Keratinocyte (primary cell): ENCODE results near the gene LATS2. TPM values are rescaled to one million over a fixed set of nuclear protein-coding genes. Genes with fewer than 3 reads are reported as not detected.

Source experiments
- DNase-seq: peaks from one replicate; pipeline ENCODE4 v3.0.0-alpha.2; 2011; ENCODE audit warnings: low read depth, missing footprints, low spot score
- FAIRE-seq: peaks from 2 replicates; lab custom pipeline; 2011; peaks lifted over from hg19 to GRCh38; lab: Jason Lieb, UNC
- H2AFZ ChIP-seq: 2 replicates; pipeline ENCODE4 v1.6.0; 2012; ENCODE audit warnings: low read length, control low read depth, inconsistent platforms; ENCODE audit not compliant: control insufficient read depth
- H3K27ac ChIP-seq: 2 replicates; pipeline ENCODE4 v1.5.1; 2011; ENCODE audit warnings: low read length; ENCODE audit not compliant: control insufficient read depth, insufficient read depth
- H3K27me3 ChIP-seq: 3 replicates; pipeline ENCODE4 v1.6.0; 2011; ENCODE audit warnings: low read length; ENCODE audit not compliant: control insufficient read depth, insufficient read depth; ENCODE audit errors: extremely low read depth
- H3K36me3 ChIP-seq, 2 experiments: 2 replicates in 1 of 2; 3 replicates in 1 of 2; pipeline ENCODE4 v1.5.1; 2011; ENCODE audit warnings: low read length in 2 of 2, mild to moderate bottlenecking in 1 of 2; ENCODE audit not compliant: control insufficient read depth in 2 of 2, insufficient read depth in 2 of 2; ENCODE audit errors: extremely low read depth in 1 of 2
- H3K4me1 ChIP-seq: 3 replicates; pipeline ENCODE4 v1.5.1; 2011; ENCODE audit warnings: low read length; ENCODE audit not compliant: control insufficient read depth, insufficient read depth; ENCODE audit errors: extremely low read depth
- H3K4me2 ChIP-seq: 3 replicates; pipeline ENCODE4 v1.6.0; 2011; ENCODE audit warnings: low read depth, low read length; ENCODE audit not compliant: control insufficient read depth, insufficient read depth; ENCODE audit errors: extremely low read depth
- H3K4me3 ChIP-seq, 3 experiments: fragments of 200-600 bp in 1 of 3; sonication (generic) in 1 of 3; 2 replicates in 2 of 3; 3 replicates in 1 of 3; pipeline ENCODE4 v1.5.1; 2011 to 2016; ENCODE audit warnings: low read length in 3 of 3, mild to moderate bottlenecking in 3 of 3, control low read depth in 2 of 3, inconsistent platforms in 1 of 3, low read depth in 1 of 3, mixed read lengths in 1 of 3, mixed run types in 1 of 3, moderate library complexity in 1 of 3; ENCODE audit not compliant: control insufficient read depth in 2 of 3, insufficient read depth in 2 of 3; ENCODE audit errors: extremely low read depth in 1 of 3
- H3K79me2 ChIP-seq: 2 replicates; pipeline ENCODE4 v1.6.0; 2012; ENCODE audit warnings: low read length; ENCODE audit not compliant: control insufficient read depth, insufficient read depth
- H3K9ac ChIP-seq: 3 replicates; pipeline ENCODE4 v1.6.0; 2011; ENCODE audit warnings: low read length; ENCODE audit not compliant: control insufficient read depth, insufficient read depth; ENCODE audit errors: extremely low read depth
- H3K9me1 ChIP-seq: 3 replicates; pipeline ENCODE4 v1.6.0; 2011; ENCODE audit warnings: low read length; ENCODE audit not compliant: control insufficient read depth, insufficient read depth; ENCODE audit errors: extremely low read depth
- H3K9me3 ChIP-seq: 2 replicates; pipeline ENCODE4 v1.5.1; 2012; ENCODE audit warnings: low read depth, low read length; ENCODE audit not compliant: control insufficient read depth
- H4K20me1 ChIP-seq: 3 replicates; pipeline ENCODE4 v1.6.0; 2011; ENCODE audit warnings: low read length; ENCODE audit not compliant: control insufficient read depth, insufficient read depth; ENCODE audit errors: extremely low read depth
- CTCF ChIP-seq, 3 experiments: IDR thresholded peaks in 1 of 3; conservative IDR thresholded peaks in 1 of 3; optimal IDR thresholded peaks in 1 of 3; 2 replicates in 2 of 3; 3 replicates in 1 of 3; pipeline versions ENCODE3 to v1.5.1; 2011; ENCODE audit warnings: low read length in 3 of 3, mild to moderate bottlenecking in 3 of 3, moderate library complexity in 2 of 3, control low read depth in 1 of 3, inconsistent platforms in 1 of 3; ENCODE audit not compliant: insufficient read depth in 2 of 3; ENCODE audit errors: extremely low read depth in 1 of 3
- EZH2 ChIP-seq: IDR thresholded peaks from one replicate; pipeline ENCODE4 v1.6.1; 2012; ENCODE audit warnings: inconsistent platforms, mild to moderate bottlenecking, low read length, moderate library complexity
- dilution Hi-C: fragments of 300-500 bp; cut with MboI; formaldehyde crosslinking; loops from one replicate; pipeline ENCODE4 v1.7.0; 2020; ENCODE audit warnings: low sequenced_read_pairs; ENCODE audit not compliant: extremely low pct_ligation_motif_present
- polyA plus RNA-seq, 5 experiments: library from polyadenylated mRNA; depleted of rRNA in 3 of 5; stranded (reverse) in 3 of 5; stranded (forward) in 1 of 5; unstranded in 1 of 5; fragments of >200 nt; gene quantifications; 1 replicate in 1 of 5; 2 replicates in 3 of 5; 3 replicates in 1 of 5; pipeline versions ENCODE4 v1.2.1 to v1.2.3, GENCODE V29; 2011 to 2012; ENCODE audit warnings: missing spikeins in 2 of 5, low read depth in 1 of 5, low replicate concordance in 1 of 5

Gene LATS2
- polyA plus RNA-seq, 1 donor (not counting 4 experiments of a cell fraction or from before 2014, with no cell fraction given) = 6.7 TPM

- no peaks in the 10 kb centered on the region for H3K4me1 ChIP-seq
- FAIRE-seq = no peak
- H3K4me2 ChIP-seq = no peak overlapping the region
- no peaks in the 10 kb centered on the region for H3K27me3 ChIP-seq
- DNase-seq = no peak
- H3K36me3 ChIP-seq = peaks cover 0 to 7% of the 10 kb centered on the region in 2 experiments
- H3K4me3 ChIP-seq = no peak overlapping the region
- H2AFZ ChIP-seq = no peak overlapping the region
- TF ChIP-seq CTCF (optimal IDR thresholded peaks at IDR 0.05 in 1 of 3, IDR thresholded peaks at IDR 0.05 in 1 of 3, conservative IDR thresholded peaks at IDR 0.05 in 1 of 3; ENCODE audit: extremely low read depth in 1 of 3, insufficient read depth in 2 of 3, low read length in 3 of 3) (no peak), EZH2 (no peak)
- peaks cover 68% of the 10 kb centered on the region for H3K79me2 ChIP-seq
- peaks cover 11% of the 10 kb centered on the region for H4K20me1 ChIP-seq
- no peaks in the 10 kb centered on the region for H3K9me1 ChIP-seq
- no peak overlapping the region for H3K9ac ChIP-seq
- no peak overlapping the region for H3K27ac ChIP-seq
- dilution Hi-C loops = no loop called here
- no peaks in the 10 kb centered on the region for H3K9me3 ChIP-seq
These were observed 55.0 kb downstream of the LATS2 start for GRCh38 chr13:21006141-21007005.

DNA sequence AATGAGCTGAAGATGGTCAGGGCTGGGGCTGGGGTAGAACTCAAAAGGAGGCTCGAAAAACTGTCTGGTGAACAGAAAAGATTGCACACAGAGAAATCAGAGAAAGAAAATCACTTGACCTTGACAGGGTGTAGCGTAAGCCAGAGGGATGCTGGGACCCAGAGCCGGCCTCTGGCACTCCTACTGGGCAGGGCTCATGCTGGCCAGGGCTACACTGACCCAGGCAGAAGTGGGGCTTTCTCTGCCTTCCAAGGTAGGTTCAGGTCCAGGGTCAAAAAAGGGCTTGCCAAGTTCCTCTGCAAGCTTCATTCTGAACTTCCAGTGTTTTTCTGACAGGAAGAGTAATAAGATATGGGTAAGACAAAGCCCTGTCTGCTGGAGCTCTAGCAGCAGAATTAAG is 56.2 kb downstream of the LATS2 start:
- Histone ChIP-seq H3K9me3 (no peaks in the 10 kb centered on the region), H3K36me3 (peaks cover 0 to 8% of the 10 kb centered on the region in 2 experiments), H3K79me2 (peaks cover 65% of the 10 kb centered on the region), H3K9me1 (no peaks in the 10 kb centered on the region), H3K4me3 (no peak overlapping the region), H3K4me1 (no peaks in the 10 kb centered on the region), H3K27ac (no peak overlapping the region), H3K9ac (no peak overlapping the region), H4K20me1 (peaks cover 5% of the 10 kb centered on the region), H2AFZ (no peak overlapping the region), H3K4me2 (no peak overlapping the region), H3K27me3 (no peaks in the 10 kb centered on the region)
- no peak for TF ChIP-seq EZH2
- DNase-seq (no peak), FAIRE-seq (no peak)
- dilution Hi-C loops = no loop called here
